CD1c-positive myeloid dendritic cell (primary cell): ENCODE results near the gene SLC9A9.

Experiments used
- DNase-seq: peaks from one replicate; pipeline ENCODE4 v3.0.0-alpha.2; 2016; ENCODE audit errors: extremely low spot score

The SLC9A9 gene

GRCh38 chr3:143326983-143327778 lies 521.1 kb downstream of the SLC9A9 start:
- peak; percentile 46 for DNase-seq

- DNase-seq, result no peak
Measured at GRCh38 chr3:143321058-143321769, 527.1 kb downstream of the SLC9A9 start.

GRCh38 chr3:143315766-143316165 lies 532.5 kb downstream of the SLC9A9 start:
- peak; percentile 17 for DNase-seq

GRCh38 chr3:143314251-143315093 lies 533.8 kb downstream of the SLC9A9 start:
- no peak for DNase-seq

- no peak for DNase-seq
Measured at GRCh38 chr3:143313893-143314188, 534.4 kb downstream of the SLC9A9 start.

GRCh38 chr3:143313025-143313892 lies 535.0 kb downstream of the SLC9A9 start:
- no peak for DNase-seq

GRCh38 chr3:143311096-143311495 lies 537.2 kb downstream of the SLC9A9 start:
- DNase-seq, result no peak

- no peak for DNase-seq
Measured at GRCh38 chr3:143309705-143310104, 538.6 kb downstream of the SLC9A9 start.

GRCh38 chr3:143307613-143308183 lies 540.6 kb downstream of the SLC9A9 start:
- peak; percentile 10 for DNase-seq

GRCh38 chr3:143306407-143306806 lies 541.9 kb downstream of the SLC9A9 start:
- no peak for DNase-seq

GRCh38 chr3:143302638-143303171 lies 545.6 kb downstream of the SLC9A9 start:
- DNase-seq, result no peak

GRCh38 chr3:143301031-143301901 lies 547.0 kb downstream of the SLC9A9 start:
- no peak for DNase-seq

GRCh38 chr3:143298886-143299535 lies 549.3 kb downstream of the SLC9A9 start:
- DNase-seq, result peak; percentile 18

- no peak for DNase-seq
Measured at GRCh38 chr3:143298380-143298779, 549.9 kb downstream of the SLC9A9 start.

GRCh38 chr3:143295201-143296080 lies 552.8 kb downstream of the SLC9A9 start:
- DNase-seq, result no peak

- peak; percentile 6 for DNase-seq
Measured at GRCh38 chr3:143294188-143294587, 554.1 kb downstream of the SLC9A9 start.

- DNase-seq, result no peak
Measured at GRCh38 chr3:143291836-143292447, 556.3 kb downstream of the SLC9A9 start.

- DNase-seq, result no peak
Measured at GRCh38 chr3:143288944-143289343, 559.3 kb downstream of the SLC9A9 start.
